Liver (tissue), 3 donors: Measurements from ENCODE around the gene ALS2CL.

Experiments
- EGR1 ChIP-seq, 2 donors: IDR thresholded peaks; 2 replicates each; pipeline ENCODE4 v1.6.1; 2016 to 2018; ENCODE audit warnings: antibody characterized with exemption in 2 of 2, low read depth in 2 of 2
- GABPA ChIP-seq, 2 donors: IDR thresholded peaks in 1 of 2; conservative IDR thresholded peaks in 1 of 2; 2 replicates each; pipeline ENCODE4 v1.6.1; 2016; ENCODE audit warnings: antibody characterized with exemption in 2 of 2, mild to moderate bottlenecking in 1 of 2, moderate library complexity in 1 of 2
- HNF4A ChIP-seq, 2 donors: conservative IDR thresholded peaks; 2 replicates each; pipeline ENCODE4 v1.6.1; 2016; ENCODE audit warnings: antibody characterized with exemption in 2 of 2, mild to moderate bottlenecking in 2 of 2
- JUND ChIP-seq, 2 donors: IDR thresholded peaks; 2 replicates each; pipeline ENCODE4 v1.6.1; 2016; ENCODE audit warnings: antibody characterized with exemption in 2 of 2
- NR2F2 ChIP-seq: IDR thresholded peaks from 2 replicates; pipeline ENCODE4 v1.6.1; 2016; ENCODE audit warnings: antibody characterized with exemption
- RXRA ChIP-seq, 2 donors: IDR thresholded peaks; 2 replicates each; pipeline ENCODE4 v1.6.1; 2017 to 2018; ENCODE audit warnings: antibody characterized with exemption in 2 of 2, mild to moderate bottlenecking in 1 of 2
- SP1 ChIP-seq: IDR thresholded peaks from 2 replicates; pipeline ENCODE4 v1.6.1; 2018; ENCODE audit warnings: antibody characterized with exemption, mild to moderate bottlenecking
- YY1 ChIP-seq: IDR thresholded peaks from 2 replicates; pipeline ENCODE4 v1.6.1; 2016; ENCODE audit warnings: antibody characterized with exemption, mild to moderate bottlenecking
- ZBTB33 ChIP-seq: IDR thresholded peaks from 2 replicates; pipeline ENCODE4 v1.6.1; 2016; ENCODE audit warnings: antibody characterized with exemption
- TF ChIP-seq, protein P1 (sequence below): fragments of 150-350 bp; IDR thresholded peaks from 2 replicates; pipeline ENCODE4 v1.5.1; 2017; ENCODE audit warnings: improper control_type of control experiment, low read depth, low read length; ENCODE audit not compliant: missing input control
- TF ChIP-seq, protein P2 (sequence below): IDR thresholded peaks from 2 replicates; pipeline ENCODE4 v1.6.1; 2016; ENCODE audit warnings: antibody characterized with exemption, mild to moderate bottlenecking
- TF ChIP-seq, protein P3 (sequence below): IDR thresholded peaks from 2 replicates; pipeline ENCODE4 v1.6.1; 2016; ENCODE audit warnings: antibody characterized with exemption
- donor health status: healthy.
- donor health status: healthy.

DNA sequence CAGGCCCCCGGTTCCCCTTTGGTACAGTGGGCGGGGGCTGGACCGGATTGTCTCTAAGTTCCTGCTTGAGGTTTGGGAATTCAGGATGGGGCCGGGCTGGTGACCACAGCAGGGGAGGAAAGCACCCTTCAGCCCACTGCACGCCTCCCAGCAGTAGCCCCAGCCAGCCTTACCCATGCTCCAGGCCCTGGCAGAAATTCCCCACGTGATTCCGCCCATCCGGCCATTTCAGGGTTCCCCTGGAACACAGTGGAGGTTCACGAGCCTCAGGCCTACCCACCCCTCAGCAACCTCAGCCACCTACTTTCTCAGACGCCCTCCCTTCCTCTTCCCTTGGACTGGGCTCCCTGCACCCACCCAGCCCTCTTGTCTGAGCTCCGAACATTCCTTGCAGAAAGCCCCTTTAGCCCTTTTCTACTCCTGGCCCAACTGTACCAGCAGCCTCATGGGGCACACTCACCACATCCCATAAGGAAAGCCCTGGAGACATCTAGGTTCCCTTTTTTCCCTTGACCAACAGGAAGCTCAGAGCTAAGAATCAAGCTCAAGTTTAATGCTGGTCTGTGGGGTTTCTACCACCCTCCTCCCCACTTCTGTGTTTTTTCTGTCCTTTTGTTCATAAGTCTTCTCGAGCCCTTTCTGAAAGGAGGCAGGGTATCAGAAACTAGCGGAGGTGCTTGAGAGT lies 11.5 kb downstream of the ALS2CL start:
- TF ChIP-seq YY1: no peak
- TF ChIP-seq, protein P1, sequence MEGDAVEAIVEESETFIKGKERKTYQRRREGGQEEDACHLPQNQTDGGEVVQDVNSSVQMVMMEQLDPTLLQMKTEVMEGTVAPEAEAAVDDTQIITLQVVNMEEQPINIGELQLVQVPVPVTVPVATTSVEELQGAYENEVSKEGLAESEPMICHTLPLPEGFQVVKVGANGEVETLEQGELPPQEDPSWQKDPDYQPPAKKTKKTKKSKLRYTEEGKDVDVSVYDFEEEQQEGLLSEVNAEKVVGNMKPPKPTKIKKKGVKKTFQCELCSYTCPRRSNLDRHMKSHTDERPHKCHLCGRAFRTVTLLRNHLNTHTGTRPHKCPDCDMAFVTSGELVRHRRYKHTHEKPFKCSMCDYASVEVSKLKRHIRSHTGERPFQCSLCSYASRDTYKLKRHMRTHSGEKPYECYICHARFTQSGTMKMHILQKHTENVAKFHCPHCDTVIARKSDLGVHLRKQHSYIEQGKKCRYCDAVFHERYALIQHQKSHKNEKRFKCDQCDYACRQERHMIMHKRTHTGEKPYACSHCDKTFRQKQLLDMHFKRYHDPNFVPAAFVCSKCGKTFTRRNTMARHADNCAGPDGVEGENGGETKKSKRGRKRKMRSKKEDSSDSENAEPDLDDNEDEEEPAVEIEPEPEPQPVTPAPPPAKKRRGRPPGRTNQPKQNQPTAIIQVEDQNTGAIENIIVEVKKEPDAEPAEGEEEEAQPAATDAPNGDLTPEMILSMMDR: no peak
- TF ChIP-seq, protein P2, sequence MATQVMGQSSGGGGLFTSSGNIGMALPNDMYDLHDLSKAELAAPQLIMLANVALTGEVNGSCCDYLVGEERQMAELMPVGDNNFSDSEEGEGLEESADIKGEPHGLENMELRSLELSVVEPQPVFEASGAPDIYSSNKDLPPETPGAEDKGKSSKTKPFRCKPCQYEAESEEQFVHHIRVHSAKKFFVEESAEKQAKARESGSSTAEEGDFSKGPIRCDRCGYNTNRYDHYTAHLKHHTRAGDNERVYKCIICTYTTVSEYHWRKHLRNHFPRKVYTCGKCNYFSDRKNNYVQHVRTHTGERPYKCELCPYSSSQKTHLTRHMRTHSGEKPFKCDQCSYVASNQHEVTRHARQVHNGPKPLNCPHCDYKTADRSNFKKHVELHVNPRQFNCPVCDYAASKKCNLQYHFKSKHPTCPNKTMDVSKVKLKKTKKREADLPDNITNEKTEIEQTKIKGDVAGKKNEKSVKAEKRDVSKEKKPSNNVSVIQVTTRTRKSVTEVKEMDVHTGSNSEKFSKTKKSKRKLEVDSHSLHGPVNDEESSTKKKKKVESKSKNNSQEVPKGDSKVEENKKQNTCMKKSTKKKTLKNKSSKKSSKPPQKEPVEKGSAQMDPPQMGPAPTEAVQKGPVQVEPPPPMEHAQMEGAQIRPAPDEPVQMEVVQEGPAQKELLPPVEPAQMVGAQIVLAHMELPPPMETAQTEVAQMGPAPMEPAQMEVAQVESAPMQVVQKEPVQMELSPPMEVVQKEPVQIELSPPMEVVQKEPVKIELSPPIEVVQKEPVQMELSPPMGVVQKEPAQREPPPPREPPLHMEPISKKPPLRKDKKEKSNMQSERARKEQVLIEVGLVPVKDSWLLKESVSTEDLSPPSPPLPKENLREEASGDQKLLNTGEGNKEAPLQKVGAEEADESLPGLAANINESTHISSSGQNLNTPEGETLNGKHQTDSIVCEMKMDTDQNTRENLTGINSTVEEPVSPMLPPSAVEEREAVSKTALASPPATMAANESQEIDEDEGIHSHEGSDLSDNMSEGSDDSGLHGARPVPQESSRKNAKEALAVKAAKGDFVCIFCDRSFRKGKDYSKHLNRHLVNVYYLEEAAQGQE: no peak
- no peak for TF ChIP-seq JUND (IDR thresholded peaks at IDR 0.05)
- no peak for TF ChIP-seq SP1
- no peak for TF ChIP-seq RXRA (IDR thresholded peaks at IDR 0.05)
- no peak for TF ChIP-seq HNF4A (conservative IDR thresholded peaks at IDR 0.05)
- no peak for TF ChIP-seq GABPA (IDR thresholded peaks at IDR 0.05 in 1 of 2, conservative IDR thresholded peaks at IDR 0.05 in 1 of 2)
- no peak for TF ChIP-seq EGR1 (IDR thresholded peaks at IDR 0.05; ENCODE audit: low read depth in 2 of 2)
- TF ChIP-seq, protein P3, sequence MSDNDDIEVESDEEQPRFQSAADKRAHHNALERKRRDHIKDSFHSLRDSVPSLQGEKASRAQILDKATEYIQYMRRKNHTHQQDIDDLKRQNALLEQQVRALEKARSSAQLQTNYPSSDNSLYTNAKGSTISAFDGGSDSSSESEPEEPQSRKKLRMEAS: no peak
- no peak for TF ChIP-seq ZBTB33
- TF ChIP-seq NR2F2: no peak
